Stimulated activated CD8-positive, alpha-beta memory T cell treated with anti-CD3 and anti-CD28 coated beads, Interleukin-4, amount 100 ng/mL, for 48 hours (primary cell): Measurements from ENCODE around the gene CCDC183.
A peak's percentile ranks its signal among the peaks of the same experiment; 100 is the strongest.
"Not testable (repeated sequence)": the region's sequence is repeated elsewhere in the genome, so short reads cannot be mapped to it uniquely, and the experiment has no call there.

Source experiments
- DNase-seq: peaks from one replicate; pipeline ENCODE4 v3.0.0-alpha.2; 2020

The CCDC183 gene

GRCh38 chr9:136840140-136840876 lies 44.2 kb downstream of the CCDC183 start:
- no peak for DNase-seq

GRCh38 chr9:136840877-136841645 lies 44.9 kb downstream of the CCDC183 start:
- no peak for DNase-seq

- not testable (repeated sequence) for DNase-seq
These were observed 45.7 kb downstream of the CCDC183 start for GRCh38 chr9:136841646-136842379.

- peak; percentile 86 for DNase-seq
These were observed 46.3 kb downstream of the CCDC183 start, which contains the start of gene AJM1 for GRCh38 chr9:136842380-136842948. AJM1 (plus strand) TSS chr9:136842478; CDS start chr9:136844415, 1,937 bp downstream.

- DNase-seq = not testable (repeated sequence)
These were observed 47.1 kb downstream of the CCDC183 start for GRCh38 chr9:136843159-136843800.

GRCh38 chr9:136843801-136844740 lies 47.9 kb downstream of the CCDC183 start:
- DNase-seq = peak; percentile 84

- no peak for DNase-seq
These were observed 48.8 kb downstream of the CCDC183 start for GRCh38 chr9:136844761-136845464.

GRCh38 chr9:136845465-136846260 lies 49.5 kb downstream of the CCDC183 start:
- DNase-seq = no peak

- DNase-seq = no peak
These were observed 50.4 kb downstream of the CCDC183 start for GRCh38 chr9:136846376-136847087.

GRCh38 chr9:136847088-136847825 lies 51.1 kb downstream of the CCDC183 start:
- DNase-seq = peak; percentile 53

- peak; percentile 91 for DNase-seq
These were observed 51.8 kb downstream of the CCDC183 start for GRCh38 chr9:136847826-136848392.

GRCh38 chr9:136848393-136849037 lies 52.4 kb downstream of the CCDC183 start:
- peak; percentile 55 for DNase-seq

GRCh38 chr9:136849038-136849959 lies 53.2 kb downstream of the CCDC183 start, which contains the start of gene PHPT1:
PHPT1 (plus strand) TSS chr9:136849409; CDS start chr9:136849431, 22 bp downstream.
- DNase-seq = peak; percentile 97

- no peak for DNase-seq
These were observed 54.1 kb downstream of the CCDC183 start for GRCh38 chr9:136849960-136850865.
